Panc1 (cell line): ENCODE data around the gene CDH23. TPM values are rescaled to one million over a fixed set of nuclear protein-coding genes. Genes with fewer than 3 reads are reported as not detected.

Experiments used
- ATAC-seq: fragments of 200-7000 bp; cut with Tn5 transposase; 2 replicates; pipeline ENCODE4 v1.9.1; 2020; ENCODE audit warnings: mild to moderate bottlenecking, moderate library complexity
- BruUV-seq: library from RNA; stranded (reverse); fragments of 400-500 nt; replicated peaks from 2 replicates; lab custom pipeline; 2021; lab: Mats Ljungman, UMichigan
- CTCF ChIA-PET: fragments of 300-600 bp; sonication (Branson Sonifier 250); formaldehyde crosslinking; loops from one replicate; lab custom pipeline; 2022; ENCODE audit warnings: antibody characterized with exemption; lab: Charles Lee
- POLR2A ChIA-PET: fragments of 300-600 bp; sonication (Branson Sonifier 250); formaldehyde crosslinking; loops from one replicate; lab custom pipeline; 2022; ENCODE audit warnings: antibody characterized with exemption; lab: Charles Lee
- DNase-seq: peaks from one replicate; pipeline ENCODE4 v3.0.0-alpha.2; 2010; ENCODE audit warnings: low read depth, low spot score
- H3K27ac ChIP-seq: 2 replicates; pipeline ENCODE4 v1.5.1; 2011; ENCODE audit warnings: mild to moderate bottlenecking, low read length, inconsistent platforms
- H3K27me3 ChIP-seq: fragments of 200-500 bp; sonication (Bioruptor generic); 2 replicates; pipeline ENCODE4 v1.6.0; 2014; ENCODE audit warnings: low read length, inconsistent platforms; ENCODE audit not compliant: control insufficient read depth, insufficient read depth
- H3K36me3 ChIP-seq: fragments of 200-500 bp; sonication (Bioruptor generic); 2 replicates; pipeline ENCODE4 v1.5.1; 2014; ENCODE audit warnings: inconsistent platforms, mild to moderate bottlenecking, low read length, moderate library complexity; ENCODE audit not compliant: control insufficient read depth, insufficient read depth
- H3K4me1 ChIP-seq: 2 replicates; pipeline ENCODE4 v1.5.1; 2011; ENCODE audit warnings: inconsistent platforms, mild to moderate bottlenecking, low read length, moderate library complexity; ENCODE audit not compliant: control insufficient read depth, insufficient read depth
- H3K4me3 ChIP-seq, 2 experiments: 2 replicates each; pipeline ENCODE4 v1.5.1; 2011 to 2012; ENCODE audit warnings: low read depth in 2 of 2, low read length in 2 of 2, mild to moderate bottlenecking in 2 of 2, inconsistent platforms in 1 of 2, moderate library complexity in 1 of 2
- H3K9me3 ChIP-seq: fragments of 200-500 bp; sonication (Bioruptor generic); 2 replicates; pipeline ENCODE4 v1.5.1; 2014; ENCODE audit warnings: low read depth, mild to moderate bottlenecking, inconsistent platforms, low read length, moderate library complexity; ENCODE audit not compliant: control insufficient read depth, insufficient read depth
- CTCF ChIP-seq: fragments of 450-650 bp; IDR thresholded peaks from 2 replicates; pipeline ENCODE4 v1.5.1; 2017; ENCODE audit warnings: mild to moderate bottlenecking
- POLR2AphosphoS5 ChIP-seq: IDR thresholded peaks from 2 replicates; pipeline ENCODE4 v1.6.1; 2012; ENCODE audit warnings: mild to moderate bottlenecking, low read depth, low read length, moderate library complexity
- SIN3A ChIP-seq: IDR thresholded peaks from 2 replicates; pipeline ENCODE4 v1.6.1; 2012; ENCODE audit warnings: low read depth, mild to moderate bottlenecking, low read length, moderate library complexity, borderline replicate concordance; ENCODE audit not compliant: insufficient read depth
- TCF7L2 ChIP-seq: IDR thresholded peaks from 2 replicates; pipeline ENCODE4 v1.6.1; 2011; ENCODE audit warnings: mild to moderate bottlenecking, low read depth, low read length, inconsistent platforms
- in situ Hi-C: cut with HindIII; loops from 2 replicates; pipeline ENCODE4 v1.10.0; 2016; ENCODE audit warnings: low sequenced_read_pairs, low pct_unique_long_range_greater_than_20kb
- intact Hi-C: fragments of 100-400 bp; cut with micrococcal nuclease; formaldehyde crosslinking; loops from one replicate; pipeline ENCODE4 v1.10.0; 2022; ENCODE audit not compliant: unreplicated experiment
- total RNA-seq: library from RNA; stranded (reverse); gene quantifications from one replicate; pipeline ENCODE4 v1.2.1, GENCODE V29; 2021; ENCODE audit not compliant: unreplicated experiment
- TF ChIP-seq, protein P1 (sequence below), 2 experiments: IDR thresholded peaks; 2 replicates each; pipeline ENCODE4 v1.6.1; 2011 to 2012; ENCODE audit warnings: low read depth in 2 of 2, control low read depth in 1 of 2, low read length in 1 of 2, mild to moderate bottlenecking in 1 of 2, moderate library complexity in 1 of 2; ENCODE audit not compliant: insufficient read depth in 1 of 2

Gene CDH23
- total RNA-seq, 1 experiment from 2014 or later: 2.7 TPM

GRCh38 chr10:71404503-71405295, 8.0 kb downstream of the CDH23 start:
- Histone ChIP-seq H3K4me1 (no peaks in the 10 kb centered on the region), H3K9me3 (no peaks in the 10 kb centered on the region), H3K36me3 (no peaks in the 10 kb centered on the region), H3K27ac (no peak overlapping the region), H3K27me3 (no peaks in the 10 kb centered on the region), H3K4me3 (no peak overlapping the region)
- DNase-seq (no peak), ATAC-seq (no peak)
- intact Hi-C loops (no loop called here), in situ Hi-C loops (no loop called here)
- TF ChIP-seq, protein P1, sequence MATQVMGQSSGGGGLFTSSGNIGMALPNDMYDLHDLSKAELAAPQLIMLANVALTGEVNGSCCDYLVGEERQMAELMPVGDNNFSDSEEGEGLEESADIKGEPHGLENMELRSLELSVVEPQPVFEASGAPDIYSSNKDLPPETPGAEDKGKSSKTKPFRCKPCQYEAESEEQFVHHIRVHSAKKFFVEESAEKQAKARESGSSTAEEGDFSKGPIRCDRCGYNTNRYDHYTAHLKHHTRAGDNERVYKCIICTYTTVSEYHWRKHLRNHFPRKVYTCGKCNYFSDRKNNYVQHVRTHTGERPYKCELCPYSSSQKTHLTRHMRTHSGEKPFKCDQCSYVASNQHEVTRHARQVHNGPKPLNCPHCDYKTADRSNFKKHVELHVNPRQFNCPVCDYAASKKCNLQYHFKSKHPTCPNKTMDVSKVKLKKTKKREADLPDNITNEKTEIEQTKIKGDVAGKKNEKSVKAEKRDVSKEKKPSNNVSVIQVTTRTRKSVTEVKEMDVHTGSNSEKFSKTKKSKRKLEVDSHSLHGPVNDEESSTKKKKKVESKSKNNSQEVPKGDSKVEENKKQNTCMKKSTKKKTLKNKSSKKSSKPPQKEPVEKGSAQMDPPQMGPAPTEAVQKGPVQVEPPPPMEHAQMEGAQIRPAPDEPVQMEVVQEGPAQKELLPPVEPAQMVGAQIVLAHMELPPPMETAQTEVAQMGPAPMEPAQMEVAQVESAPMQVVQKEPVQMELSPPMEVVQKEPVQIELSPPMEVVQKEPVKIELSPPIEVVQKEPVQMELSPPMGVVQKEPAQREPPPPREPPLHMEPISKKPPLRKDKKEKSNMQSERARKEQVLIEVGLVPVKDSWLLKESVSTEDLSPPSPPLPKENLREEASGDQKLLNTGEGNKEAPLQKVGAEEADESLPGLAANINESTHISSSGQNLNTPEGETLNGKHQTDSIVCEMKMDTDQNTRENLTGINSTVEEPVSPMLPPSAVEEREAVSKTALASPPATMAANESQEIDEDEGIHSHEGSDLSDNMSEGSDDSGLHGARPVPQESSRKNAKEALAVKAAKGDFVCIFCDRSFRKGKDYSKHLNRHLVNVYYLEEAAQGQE (IDR thresholded peaks at IDR 0.05; ENCODE audit: insufficient read depth in 1 of 2, low read depth in 2 of 2, low read length in 1 of 2): no peak
- TF ChIP-seq POLR2AphosphoS5: no peak
- TF ChIP-seq TCF7L2: no peak
- TF ChIP-seq SIN3A: no peak
- TF ChIP-seq CTCF: no peak
- CTCF ChIA-PET: no interaction called here
- POLR2A ChIA-PET: no interaction called here
- no TSS peak for BruUV-seq

- intact Hi-C loops (no loop called here), in situ Hi-C loops (no loop called here)
- H3K4me3 ChIP-seq: no peak overlapping the region
- CTCF ChIA-PET: no interaction called here
- no peak overlapping the region for H3K27ac ChIP-seq
- H3K9me3 ChIP-seq: peaks cover 12% of the 10 kb centered on the region; the same call in 1 of the 2 replicates
- no peaks in the 10 kb centered on the region for H3K4me1 ChIP-seq
- DNase-seq (no peak), ATAC-seq (no peak)
- no peaks in the 10 kb centered on the region for H3K36me3 ChIP-seq
- BruUV-seq: no TSS peak
- POLR2A ChIA-PET: no interaction called here
- no peak for TF ChIP-seq SIN3A
- TF ChIP-seq POLR2AphosphoS5: no peak
- TF ChIP-seq CTCF: no peak
- TF ChIP-seq, protein P1 (IDR thresholded peaks at IDR 0.05; ENCODE audit: insufficient read depth in 1 of 2, low read depth in 2 of 2, low read length in 1 of 2): no peak
- no peak for TF ChIP-seq TCF7L2
- no peaks in the 10 kb centered on the region; the same call in 1 of the 2 replicates for H3K27me3 ChIP-seq
Measured at GRCh38 chr10:71406878-71407277, 10.2 kb downstream of the CDH23 start.
